Activated CD4-positive, alpha-beta memory T cell treated with anti-CD3 and anti-CD28 coated beads for 36 hours (primary cell): Measurements from ENCODE around the gene MUS81. TPM values are rescaled to one million over a fixed set of nuclear protein-coding genes. Genes with fewer than 3 reads are reported as not detected.
"Not testable (repeated sequence)": the region's sequence is repeated elsewhere in the genome, so short reads cannot be mapped to it uniquely, and the experiment has no call there.

Experiments
- CTCF ChIA-PET: fragments of 350-600 bp; sonication (Branson Sonifier 250); formaldehyde crosslinking; loops from one replicate; lab custom pipeline; 2021; ENCODE audit warnings: antibody characterized with exemption, inconsistent platforms; lab: Charles Lee
- POLR2A ChIA-PET: fragments of 350-600 bp; sonication (Branson Sonifier 250); formaldehyde crosslinking; loops from one replicate; lab custom pipeline; 2021; ENCODE audit warnings: antibody characterized with exemption; lab: Charles Lee
- DNase-seq: peaks from one replicate; pipeline ENCODE4 v3.0.0-alpha.2; 2020
- H3K27ac Mint-ChIP-seq: one replicate; pipeline ENCODE4 v1.8.0; 2021; ENCODE audit warnings: mixed read lengths
- H3K27me3 Mint-ChIP-seq: one replicate; pipeline ENCODE4 v1.8.0; 2021; ENCODE audit warnings: mixed read lengths
- H3K36me3 Mint-ChIP-seq: one replicate; pipeline ENCODE4 v1.8.0; 2021; ENCODE audit warnings: mixed read lengths
- H3K4me1 Mint-ChIP-seq: one replicate; pipeline ENCODE4 v1.8.0; 2021; ENCODE audit warnings: low read depth, mixed read lengths
- H3K4me3 Mint-ChIP-seq: one replicate; pipeline ENCODE4 v1.8.0; 2021; ENCODE audit warnings: mild to moderate bottlenecking, mixed read lengths
- H3K9me3 Mint-ChIP-seq: one replicate; pipeline ENCODE4 v1.8.0; 2021; ENCODE audit warnings: mixed read lengths
- intact Hi-C: fragments of 100-400 bp; cut with micrococcal nuclease; formaldehyde crosslinking; loops from one replicate; pipeline ENCODE4 v1.15.1; 2023
- total RNA-seq, 2 experiments: library from RNA; stranded (reverse); gene quantifications; one replicate each; pipeline ENCODE4 v1.2.3, GENCODE V29; 2021

Gene MUS81
- total RNA-seq, 2 experiments from 2014 or later: 69.8 to 71.7 TPM

GRCh38 chr11:65822776-65823528 lies 37.3 kb upstream of the MUS81 start:
- DNase-seq: no peak
- CTCF ChIA-PET: interaction anchor here (0.6 to 2.8 kb wide), 5 partner anchors 10 to 117 kb away, joined by 3 to 15 read pairs (median 4); partner anchors contain the start of gene RNASEH2C
- POLR2A ChIA-PET: no interaction called here
- Mint-ChIP-seq H3K36me3 (no peaks in the 10 kb centered on the region), H3K9me3 (no peaks in the 10 kb centered on the region), H3K27ac (no peak overlapping the region), H3K4me1 (peaks cover 7% of the 10 kb centered on the region), H3K4me3 (no peak overlapping the region), H3K27me3 (no peaks in the 10 kb centered on the region)
- intact Hi-C loops: no loop called here

- H3K27ac Mint-ChIP-seq: peak overlapping the region; percentile 18
- peaks cover 19% of the 10 kb centered on the region for H3K4me1 Mint-ChIP-seq
- H3K36me3 Mint-ChIP-seq: no peaks in the 10 kb centered on the region
- H3K27me3 Mint-ChIP-seq: no peaks in the 10 kb centered on the region
- H3K4me3 Mint-ChIP-seq: no peak overlapping the region
- intact Hi-C loops: no loop called here
- H3K9me3 Mint-ChIP-seq: no peaks in the 10 kb centered on the region
- POLR2A ChIA-PET: interaction anchor here (1.5 kb wide), 1 partner anchor 47 kb away, joined by 6 read pairs; the partner anchor contains the start of gene AP5B1
- CTCF ChIA-PET: interaction anchor here (0.9 to 3.7 kb wide), 11 partner anchors 9 to 121 kb away, joined by 3 to 24 read pairs (median 4); partner anchors contain the start of genes KAT5 and MUS81
- no peak for DNase-seq
Observed at GRCh38 chr11:65826984-65827735, 33.1 kb upstream of the MUS81 start.

GRCh38 chr11:65829459-65829858 lies 30.8 kb upstream of the MUS81 start:
- intact Hi-C loops: no loop called here
- Mint-ChIP-seq H3K4me1 (peaks cover 30% of the 10 kb centered on the region), H3K36me3 (no peaks in the 10 kb centered on the region), H3K27me3 (no peaks in the 10 kb centered on the region), H3K27ac (no peak overlapping the region), H3K9me3 (no peaks in the 10 kb centered on the region), H3K4me3 (no peak overlapping the region)
- POLR2A ChIA-PET: interaction anchor here (1.1 kb wide), 1 partner anchor 31 kb away, joined by 3 read pairs; the partner anchor contains the start of gene MUS81
- CTCF ChIA-PET: interaction anchor here (0.5 to 3.7 kb wide), 6 partner anchors 11 to 118 kb away, joined by 3 to 24 read pairs (median 7); partner anchors contain the start of genes CCDC85B and KAT5
- no peak for DNase-seq

GRCh38 chr11:65832231-65832630 lies 28.0 kb upstream of the MUS81 start:
- H3K4me1 Mint-ChIP-seq: peaks cover 30% of the 10 kb centered on the region
- DNase-seq, H3K36me3 Mint-ChIP-seq, H3K27ac Mint-ChIP-seq, H3K27me3 Mint-ChIP-seq, intact Hi-C loops, H3K9me3 Mint-ChIP-seq, H3K4me3 Mint-ChIP-seq: not testable (repeated sequence)
- ChIA-PET CTCF (interaction anchor here (1.0 to 4.1 kb wide), 6 partner anchors 14 to 121 kb away, joined by 5 to 25 read pairs (median 10); partner anchors contain the start of genes AP5B1 and KAT5), POLR2A (interaction anchor here (0.7 to 2.7 kb wide), 4 partner anchors 13 to 130 kb away, joined by 3 to 16 read pairs (median 3); partner anchors contain the start of genes CCDC85B and MUS81)

- Mint-ChIP-seq H3K36me3 (no peaks in the 10 kb centered on the region), H3K27me3 (no peaks in the 10 kb centered on the region), H3K27ac (no peak within 1 kb of the TSS), H3K9me3 (no peaks in the 10 kb centered on the region), H3K4me3 (no peak within 1 kb of the TSS), H3K4me1 (peaks cover 21% of the 10 kb centered on the region)
- peak; percentile 98 for DNase-seq
- CTCF ChIA-PET: interaction anchor here (0.6 to 4.1 kb wide), 6 partner anchors 11 to 158 kb away, joined by 3 to 25 read pairs (median 10); partner anchors contain the start of gene AP5B1
- intact Hi-C loops: no loop called here
- POLR2A ChIA-PET: interaction anchor here (0.7 to 2.7 kb wide), 5 partner anchors 15 to 128 kb away, joined by 3 to 16 read pairs (median 4); partner anchors contain the start of genes MUS81 and SART1
Observed at GRCh38 chr11:65833297-65834030, 26.8 kb upstream of the MUS81 start, which contains the start of gene SNX32. SNX32 (plus strand) TSS chr11:65833963; CDS start chr11:65834066, 103 bp downstream.

- Mint-ChIP-seq H3K36me3 (no peaks in the 10 kb centered on the region), H3K4me3 (no peak overlapping the region), H3K4me1 (peaks cover 21% of the 10 kb centered on the region), H3K27me3 (no peaks in the 10 kb centered on the region), H3K9me3 (no peaks in the 10 kb centered on the region), H3K27ac (no peak overlapping the region)
- intact Hi-C loops: no loop called here
- ChIA-PET POLR2A (interaction anchor here (0.7 to 2.7 kb wide), 4 partner anchors 16 to 127 kb away, joined by 3 to 16 read pairs (median 4); partner anchors contain the start of genes MUS81 and SART1), CTCF (interaction anchor here (2.3 to 4.1 kb wide), 4 partner anchors 16 to 54 kb away, joined by 8 to 25 read pairs (median 16); partner anchors contain the start of gene AP5B1)
- no peak for DNase-seq
Observed at GRCh38 chr11:65834202-65834601, 26.0 kb upstream of the MUS81 start.

GRCh38 chr11:65842144-65842543 lies 18.1 kb upstream of the MUS81 start:
- CTCF ChIA-PET: interaction anchor here (1.1 kb wide), 1 partner anchor 62 kb away, joined by 3 read pairs; no protein-coding TSS in a partner anchor
- H3K4me3 Mint-ChIP-seq: no peak overlapping the region
- no peaks in the 10 kb centered on the region for H3K4me1 Mint-ChIP-seq
- no peaks in the 10 kb centered on the region for H3K9me3 Mint-ChIP-seq
- DNase-seq: no peak
- H3K27me3 Mint-ChIP-seq: no peaks in the 10 kb centered on the region
- no peaks in the 10 kb centered on the region for H3K36me3 Mint-ChIP-seq
- intact Hi-C loops: no loop called here
- POLR2A ChIA-PET: no interaction called here
- no peak overlapping the region for H3K27ac Mint-ChIP-seq

GRCh38 chr11:65843811-65844210 lies 16.4 kb upstream of the MUS81 start:
- ChIA-PET POLR2A (no interaction called here), CTCF (interaction anchor here (1.6 to 2.3 kb wide), 2 partner anchors 40 to 132 kb away, joined by 3 to 7 read pairs; partner anchors contain the start of gene KAT5)
- Mint-ChIP-seq H3K9me3 (no peaks in the 10 kb centered on the region), H3K4me1 (no peaks in the 10 kb centered on the region), H3K4me3 (no peak overlapping the region), H3K36me3 (no peaks in the 10 kb centered on the region), H3K27me3 (no peaks in the 10 kb centered on the region), H3K27ac (no peak overlapping the region)
- intact Hi-C loops: no loop called here
- DNase-seq: no peak

- CTCF ChIA-PET: interaction anchor here (0.7 to 2.3 kb wide), 4 partner anchors 21 to 139 kb away, joined by 3 to 7 read pairs (median 5); partner anchors contain the start of gene KAT5
- Mint-ChIP-seq H3K4me1 (no peaks in the 10 kb centered on the region), H3K9me3 (no peaks in the 10 kb centered on the region), H3K27me3 (no peaks in the 10 kb centered on the region), H3K36me3 (no peaks in the 10 kb centered on the region), H3K4me3 (no peak overlapping the region), H3K27ac (no peak overlapping the region)
- no peak for DNase-seq
- intact Hi-C loops: no loop called here
- POLR2A ChIA-PET: interaction anchor here (0.7 kb wide), 1 partner anchor 9 kb away, joined by 5 read pairs; no protein-coding TSS in a partner anchor
Observed at GRCh38 chr11:65844231-65844872, 15.9 kb upstream of the MUS81 start.

- H3K4me3 Mint-ChIP-seq: no peak overlapping the region
- POLR2A ChIA-PET: no interaction called here
Observed at GRCh38 chr11:65847746-65848145, 12.5 kb upstream of the MUS81 start.

More at GRCh38 chr11:65847746-65848145, 12.5 kb upstream of the MUS81 start:
- no peaks in the 10 kb centered on the region for H3K4me1 Mint-ChIP-seq
- no peak for DNase-seq
- H3K27ac Mint-ChIP-seq: no peak overlapping the region
- intact Hi-C loops: no loop called here
- no peaks in the 10 kb centered on the region for H3K27me3 Mint-ChIP-seq
- peaks cover 15% of the 10 kb centered on the region for H3K36me3 Mint-ChIP-seq
- H3K9me3 Mint-ChIP-seq: peaks cover 10% of the 10 kb centered on the region
- CTCF ChIA-PET: interaction anchor here (0.7 to 1.1 kb wide), 3 partner anchors 27 to 44 kb away, joined by 3 to 4 read pairs (median 4); no protein-coding TSS in a partner anchor
